H1 (cell line): Measurements from ENCODE around the gene RNF151.

Source experiments
- EP300 ChIP-seq, 2 experiments: IDR thresholded peaks; 1 replicate in 1 of 2; 2 replicates in 1 of 2; pipeline ENCODE4 v1.6.1; 2011 to 2012; ENCODE audit warnings: low read depth in 2 of 2, low read length in 2 of 2, mild to moderate bottlenecking in 2 of 2, borderline replicate concordance in 1 of 2, inconsistent platforms in 1 of 2, moderate library complexity in 1 of 2
- POLR2A ChIP-seq, 2 experiments: IDR thresholded peaks; 1 replicate in 1 of 2; 2 replicates in 1 of 2; pipeline ENCODE4 v1.6.1; 2011; ENCODE audit warnings: low read depth in 2 of 2, low read length in 2 of 2, mild to moderate bottlenecking in 2 of 2; ENCODE audit errors: control extremely low read depth in 1 of 2
- SRF ChIP-seq: IDR thresholded peaks from 2 replicates; pipeline ENCODE4 v1.6.1; 2011; ENCODE audit warnings: mild to moderate bottlenecking, low read depth, low read length, moderate library complexity

GRCh38 chr16:2003827-2004641 lies 37.4 kb downstream of the RNF151 start:
- TF ChIP-seq SRF (no peak), POLR2A (IDR thresholded peaks at IDR 0.05; ENCODE audit: control extremely low read depth in 1 of 2, low read depth in 2 of 2, low read length in 2 of 2) (no peak), EP300 (IDR thresholded peaks at IDR 0.05; ENCODE audit: borderline replicate concordance in 1 of 2, low read depth in 2 of 2, low read length in 2 of 2) (peak in 1 of 2 experiments; percentile 12; a peak in 1 of 3 replicates)
